H1 (cell line): Measurements from ENCODE around the gene UBE2E2.

Experiments
- CREB1 ChIP-seq: IDR thresholded peaks from 2 replicates; pipeline ENCODE4 v1.6.1; 2012; ENCODE audit warnings: inconsistent platforms
- CTCF ChIP-seq, 3 experiments: IDR thresholded peaks; 1 replicate in 2 of 3; 2 replicates in 1 of 3; pipeline versions ENCODE4 v1.5.1 to v1.6.1; 2011; ENCODE audit warnings: low read length in 3 of 3, mild to moderate bottlenecking in 3 of 3, inconsistent platforms in 2 of 3, low read depth in 1 of 3, moderate library complexity in 1 of 3; ENCODE audit not compliant: insufficient read depth in 1 of 3; ENCODE audit errors: control extremely low read depth in 1 of 3
- EP300 ChIP-seq, 2 experiments: IDR thresholded peaks; 1 replicate in 1 of 2; 2 replicates in 1 of 2; pipeline ENCODE4 v1.6.1; 2011 to 2012; ENCODE audit warnings: low read depth in 2 of 2, low read length in 2 of 2, mild to moderate bottlenecking in 2 of 2, borderline replicate concordance in 1 of 2, inconsistent platforms in 1 of 2, moderate library complexity in 1 of 2
- EZH2 ChIP-seq: fragments of 200-600 bp; sonication (generic); IDR thresholded peaks from 2 replicates; pipeline ENCODE4 v1.7.1; 2012; ENCODE audit warnings: low read depth, mild to moderate bottlenecking, moderate library complexity, low read length, inconsistent platforms; ENCODE audit not compliant: severe bottlenecking
- GTF2F1 ChIP-seq: IDR thresholded peaks from 2 replicates; pipeline ENCODE4 v1.6.1; 2012; ENCODE audit warnings: low read depth, low read length, improper control_type of control experiment, borderline replicate concordance
- MAX ChIP-seq: IDR thresholded peaks from 2 replicates; pipeline ENCODE4 v1.6.1; 2012; ENCODE audit warnings: inconsistent platforms
- POU5F1 ChIP-seq: IDR thresholded peaks from 2 replicates; pipeline ENCODE4 v1.6.1; 2011; ENCODE audit warnings: low read depth, mild to moderate bottlenecking, low read length, moderate library complexity
- SIN3A ChIP-seq, 2 experiments: IDR thresholded peaks in 1 of 2; conservative IDR thresholded peaks in 1 of 2; 2 replicates each; pipeline ENCODE4 v1.6.1; 2011 to 2012; ENCODE audit warnings: low read length in 2 of 2, improper control_type of control experiment in 1 of 2, low read depth in 1 of 2, mild to moderate bottlenecking in 1 of 2
- SP1 ChIP-seq: IDR thresholded peaks from 2 replicates; pipeline ENCODE4 v1.6.1; 2011; ENCODE audit warnings: low read depth, low read length
- SP2 ChIP-seq: IDR thresholded peaks from 2 replicates; pipeline ENCODE4 v1.6.1; 2012; ENCODE audit warnings: mild to moderate bottlenecking, low read length, inconsistent platforms
- TEAD4 ChIP-seq: IDR thresholded peaks from 2 replicates; pipeline ENCODE4 v1.6.1; 2012; ENCODE audit warnings: low read depth, low read length, inconsistent platforms, mixed read lengths
- USF2 ChIP-seq: IDR thresholded peaks from 2 replicates; pipeline ENCODE4 v1.6.1; 2011; ENCODE audit warnings: low read length, improper control_type of control experiment

- TF ChIP-seq GTF2F1 (no peak), SP2 (no peak), SIN3A (conservative IDR thresholded peaks at IDR 0.05 in 1 of 2, IDR thresholded peaks at IDR 0.05 in 1 of 2; ENCODE audit: low read depth in 1 of 2, low read length in 2 of 2) (no peak), CTCF (IDR thresholded peaks at IDR 0.05; ENCODE audit: control extremely low read depth in 1 of 3, insufficient read depth in 1 of 3, low read depth in 1 of 3, low read length in 3 of 3) (no peak), SP1 (no peak), EZH2 (no peak), USF2 (no peak), POU5F1 (no peak), CREB1 (no peak), MAX (no peak), EP300 (IDR thresholded peaks at IDR 0.05; ENCODE audit: borderline replicate concordance in 1 of 2, low read depth in 2 of 2, low read length in 2 of 2) (no peak), TEAD4 (no peak)
Measured at GRCh38 chr3:23587513-23587912, 384.4 kb downstream of the UBE2E2 start.
